ENCODE measurements around the gene RFWD3. TPM values are rescaled to one million over a fixed set of nuclear protein-coding genes. Genes with fewer than 3 reads are reported as not detected.

RFWD3 gene
- total RNA-seq, 4 donors from 2014 or later: 13.5 to 32.8 (median 21.0) TPM

- no peak for DNase-seq (ENCODE audit: low spot score in 2 of 2)
- WGBS, 2 donors: 78 to 80% methylated on average over 7 of the region's 7 CpGs
- Histone ChIP-seq H3K36me3 (peaks cover 0 to 90% (median 41%) of the 10 kb centered on the region in 3 donors), H3K27ac (no peak overlapping the region), H3K9me3 (no peaks in the 10 kb centered on the region), H3K4me1 (no peaks in the 10 kb centered on the region), H3K4me3 (no peak overlapping the region), H3K27me3 (no peaks in the 10 kb centered on the region)
- TF ChIP-seq CTCF (IDR thresholded peaks at IDR 0.05): no peak
- no peak for TF ChIP-seq POLR2A (IDR thresholded peaks at IDR 0.05)
- no peak for TF ChIP-seq EP300 (IDR thresholded peaks at IDR 0.05)
These were observed 33.0 kb downstream of the RFWD3 start for GRCh38 chr16:74633686-74634085.

- 76 to 78% methylated on average over 6 of the region's 6 CpGs for WGBS, 2 donors
- Histone ChIP-seq H3K36me3 (peaks cover 0 to 98% (median 51%) of the 10 kb centered on the region in 3 donors), H3K27me3 (no peaks in the 10 kb centered on the region), H3K4me3 (no peak overlapping the region), H3K27ac (no peak overlapping the region), H3K9me3 (no peaks in the 10 kb centered on the region), H3K4me1 (peaks cover 0 to 11% (median 0%) of the 10 kb centered on the region in 4 donors)
- TF ChIP-seq CTCF (IDR thresholded peaks at IDR 0.05): no peak
- TF ChIP-seq POLR2A (IDR thresholded peaks at IDR 0.05): no peak
- TF ChIP-seq EP300 (IDR thresholded peaks at IDR 0.05): no peak
- DNase-seq (ENCODE audit: low spot score in 2 of 2): peak in 1 of 2 donors; percentile 16
These were observed 39.0 kb downstream of the RFWD3 start for GRCh38 chr16:74627506-74628220.

- no peaks in the 10 kb centered on the region for H3K27me3 ChIP-seq
- 31 to 69% methylated on average over 1 of the region's 1 CpG for WGBS, 2 donors
- H3K4me3 ChIP-seq: no peak overlapping the region
- H3K9me3 ChIP-seq: no peaks in the 10 kb centered on the region
- H3K4me1 ChIP-seq: peaks cover 0 to 11% (median 0%) of the 10 kb centered on the region in 4 donors
- DNase-seq (ENCODE audit: low spot score in 2 of 2): no peak
- peaks cover 0 to 98% (median 44%) of the 10 kb centered on the region in 3 donors for H3K36me3 ChIP-seq
- TF ChIP-seq CTCF (IDR thresholded peaks at IDR 0.05) (no peak), EP300 (IDR thresholded peaks at IDR 0.05) (no peak), POLR2A (IDR thresholded peaks at IDR 0.05) (no peak)
- no peak overlapping the region for H3K27ac ChIP-seq
These were observed 39.8 kb downstream of the RFWD3 start for GRCh38 chr16:74626741-74627416.

GRCh38 chr16:74625500-74626350 is 41.0 kb downstream of the RFWD3 start:
- H3K36me3 ChIP-seq: peaks cover 0 to 92% (median 38%) of the 10 kb centered on the region in 3 donors
- peaks cover 0 to 11% (median 0%) of the 10 kb centered on the region in 4 donors for H3K4me1 ChIP-seq
- H3K27me3 ChIP-seq: no peaks in the 10 kb centered on the region
- no peaks in the 10 kb centered on the region for H3K9me3 ChIP-seq
- WGBS, 2 donors: 88 to 90% methylated on average over 14 of the region's 14 CpGs
- no peak for DNase-seq (ENCODE audit: low spot score in 2 of 2)
- TF ChIP-seq CTCF (IDR thresholded peaks at IDR 0.05): no peak
- no peak for TF ChIP-seq EP300 (IDR thresholded peaks at IDR 0.05)
- no peak for TF ChIP-seq POLR2A (IDR thresholded peaks at IDR 0.05)
- H3K27ac ChIP-seq: no peak overlapping the region
- no peak overlapping the region for H3K4me3 ChIP-seq
